Neural progenitor cell (in vitro differentiated cells): Measurements from ENCODE around the gene TEKTIP1.

Experiments used
- EZH2 ChIP-seq: fragments of 200-600 bp; sonication (generic); IDR thresholded peaks from 2 replicates; pipeline ENCODE4 v1.6.1; 2017; ENCODE audit warnings: antibody characterized with exemption, mild to moderate bottlenecking, moderate library complexity
- TF ChIP-seq, protein P1 (sequence below): fragments of 200-600 bp; sonication (generic); IDR thresholded peaks from 2 replicates; pipeline ENCODE4 v1.5.1; 2017; ENCODE audit warnings: antibody characterized with exemption, mild to moderate bottlenecking

DNA sequence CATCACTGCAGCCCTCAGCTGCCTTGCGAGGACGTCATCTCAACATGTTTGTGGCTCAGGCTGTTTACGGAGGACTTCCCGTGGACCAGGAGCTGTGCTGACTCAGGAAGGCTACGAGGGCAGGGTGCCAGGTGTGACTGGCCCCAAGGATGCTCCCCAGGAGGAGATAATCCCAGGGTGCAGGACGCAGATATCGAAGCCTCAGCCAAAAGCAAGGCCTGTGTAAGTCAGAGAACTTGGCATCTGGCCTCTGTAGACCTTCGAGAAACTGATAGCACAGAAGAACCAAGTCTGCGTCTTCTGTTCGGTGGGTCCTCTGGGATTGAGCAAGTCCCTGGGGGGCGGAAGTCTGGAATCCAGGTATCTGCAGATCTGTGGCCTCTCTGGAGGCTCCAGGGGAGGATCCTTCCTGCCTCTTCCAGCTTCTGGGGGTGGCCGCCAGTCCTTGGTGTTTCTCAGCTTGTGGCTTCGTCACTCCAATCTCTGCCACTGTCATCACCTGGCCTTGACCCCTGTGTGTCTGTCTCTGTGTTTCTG lies 35.9 kb upstream of the TEKTIP1 start:
- TF ChIP-seq, protein P1, sequence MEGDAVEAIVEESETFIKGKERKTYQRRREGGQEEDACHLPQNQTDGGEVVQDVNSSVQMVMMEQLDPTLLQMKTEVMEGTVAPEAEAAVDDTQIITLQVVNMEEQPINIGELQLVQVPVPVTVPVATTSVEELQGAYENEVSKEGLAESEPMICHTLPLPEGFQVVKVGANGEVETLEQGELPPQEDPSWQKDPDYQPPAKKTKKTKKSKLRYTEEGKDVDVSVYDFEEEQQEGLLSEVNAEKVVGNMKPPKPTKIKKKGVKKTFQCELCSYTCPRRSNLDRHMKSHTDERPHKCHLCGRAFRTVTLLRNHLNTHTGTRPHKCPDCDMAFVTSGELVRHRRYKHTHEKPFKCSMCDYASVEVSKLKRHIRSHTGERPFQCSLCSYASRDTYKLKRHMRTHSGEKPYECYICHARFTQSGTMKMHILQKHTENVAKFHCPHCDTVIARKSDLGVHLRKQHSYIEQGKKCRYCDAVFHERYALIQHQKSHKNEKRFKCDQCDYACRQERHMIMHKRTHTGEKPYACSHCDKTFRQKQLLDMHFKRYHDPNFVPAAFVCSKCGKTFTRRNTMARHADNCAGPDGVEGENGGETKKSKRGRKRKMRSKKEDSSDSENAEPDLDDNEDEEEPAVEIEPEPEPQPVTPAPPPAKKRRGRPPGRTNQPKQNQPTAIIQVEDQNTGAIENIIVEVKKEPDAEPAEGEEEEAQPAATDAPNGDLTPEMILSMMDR, result no peak
- no peak for TF ChIP-seq EZH2
